ENCODE results near the gene HYAL3.

The HYAL3 gene

GRCh38 chr3:50254577-50255250 is 44.5 kb downstream of the HYAL3 start:
- peak; percentile 69 for DNase-seq

GRCh38 chr3:50251220-50251619 is 48.0 kb downstream of the HYAL3 start:
- DNase-seq, result no peak

- DNase-seq, result no peak
Observed at GRCh38 chr3:50250514-50250913, 48.7 kb downstream of the HYAL3 start.

GRCh38 chr3:50249457-50249856 is 49.7 kb downstream of the HYAL3 start:
- no peak for DNase-seq

- DNase-seq, result no peak
Observed at GRCh38 chr3:50248387-50248786, 50.8 kb downstream of the HYAL3 start.

GRCh38 chr3:50246517-50246954 is 52.7 kb downstream of the HYAL3 start:
- DNase-seq, result peak; percentile 78

- peak; percentile 88 for DNase-seq
Observed at GRCh38 chr3:50245831-50246516, 53.2 kb downstream of the HYAL3 start.

GRCh38 chr3:50245251-50245745 is 53.9 kb downstream of the HYAL3 start:
- no peak for DNase-seq

- peak; percentile 30 for DNase-seq
Observed at GRCh38 chr3:50244813-50245212, 54.4 kb downstream of the HYAL3 start.

GRCh38 chr3:50243543-50243895 is 55.7 kb downstream of the HYAL3 start:
- DNase-seq, result no peak

- peak; percentile 84 for DNase-seq
Observed at GRCh38 chr3:50242851-50243542, 56.2 kb downstream of the HYAL3 start.
